Measurements from ENCODE around the gene XXYLT1.
"Not testable (repeated sequence)": the region's sequence is repeated elsewhere in the genome, so short reads cannot be mapped to it uniquely, and the experiment has no call there.

DNA sequence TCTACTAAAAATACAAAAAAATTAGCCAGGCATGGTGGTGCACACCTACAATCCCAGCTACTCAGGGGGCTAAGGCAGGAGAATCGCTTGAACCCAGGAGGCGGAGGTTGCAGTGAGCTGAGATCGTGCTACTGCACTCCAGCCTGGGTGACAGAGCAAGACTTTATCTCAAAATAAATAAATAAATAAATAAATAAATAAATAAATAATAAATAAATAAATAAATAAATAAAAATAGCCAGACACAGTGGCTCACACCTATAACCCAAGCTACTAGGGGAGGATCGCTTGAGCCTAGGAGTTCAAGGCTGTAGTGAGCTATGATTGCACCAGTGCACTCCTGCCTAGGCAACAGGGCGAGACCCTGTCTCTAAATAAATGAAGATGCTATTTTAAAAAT, 19.7 kb upstream of the XXYLT1 start:
- not testable (repeated sequence) for TF ChIP-seq CTCF (IDR thresholded peaks at IDR 0.05); POLR2AphosphoS5 (IDR thresholded peaks at IDR 0.05; ENCODE audit: insufficient read depth in 1 of 2, low read depth in 1 of 2); POLR2A (IDR thresholded peaks at IDR 0.05)

Measured in vagina (tissue), 2 donors.